H1 (cell line): Measurements from ENCODE around the gene FAAP100. TPM values are rescaled to one million over a fixed set of nuclear protein-coding genes. Genes with fewer than 3 reads are reported as not detected.

Experiments
- CTCF ChIA-PET: fragments of 300-600 bp; sonication (Branson Sonifier 250); formaldehyde crosslinking; loops from one replicate; lab custom pipeline; 2021; ENCODE audit not compliant: partially characterized antibody; lab: Charles Lee
- POLR2A ChIA-PET: fragments of 300-600 bp; sonication (Branson Sonifier 250); formaldehyde crosslinking; loops from one replicate; lab custom pipeline; 2021; ENCODE audit warnings: inconsistent platforms; ENCODE audit not compliant: partially characterized antibody; lab: Charles Lee
- DNase-seq, 2 experiments: peaks; one replicate each; pipeline versions ENCODE4 v3.0.0 to v3.0.0-alpha.2; 2010 to 2022; ENCODE audit warnings: low spot score in 2 of 2, low read depth in 1 of 2, mixed read lengths in 1 of 2
- FAIRE-seq: peaks from 2 replicates; lab custom pipeline; 2011; peaks lifted over from hg19 to GRCh38; lab: Jason Lieb, UNC
- H2AFZ ChIP-seq: 2 replicates; pipeline ENCODE4 v1.8.1; 2012; ENCODE audit warnings: low read length, inconsistent platforms
- H2AK5ac ChIP-seq: 2 replicates; pipeline ENCODE4 v1.6.1; 2013; ENCODE audit warnings: low read depth, low read length
- H2BK120ac ChIP-seq: replicated peaks from 2 replicates; pipeline ENCODE3; 2013; ENCODE audit warnings: low read depth, low read length, inconsistent platforms
- H2BK12ac ChIP-seq: 2 replicates; pipeline ENCODE4 v1.6.1; 2013; ENCODE audit warnings: low read depth, low read length
- H2BK15ac ChIP-seq: 2 replicates; pipeline ENCODE4 v1.6.1; 2013; ENCODE audit warnings: low read length
- H2BK20ac ChIP-seq: 2 replicates; pipeline ENCODE4 v1.6.1; 2013; ENCODE audit warnings: low read length
- H2BK5ac ChIP-seq: 2 replicates; pipeline ENCODE4 v1.6.1; 2013; ENCODE audit warnings: low read depth, low read length
- H3K14ac ChIP-seq: 2 replicates; pipeline ENCODE4 v1.6.1; 2013; ENCODE audit warnings: inconsistent platforms; ENCODE audit not compliant: insufficient read length
- H3K18ac ChIP-seq: 2 replicates; pipeline ENCODE4 v1.6.1; 2013; ENCODE audit warnings: low read length; ENCODE audit errors: extremely low read depth
- H3K23ac ChIP-seq: 2 replicates; pipeline ENCODE4 v1.6.1; 2013; ENCODE audit warnings: inconsistent platforms; ENCODE audit not compliant: insufficient read length
- H3K23me2 ChIP-seq: 2 replicates; pipeline ENCODE4 v1.6.1; 2013; ENCODE audit warnings: low read depth, low read length
- H3K27ac ChIP-seq: 2 replicates; pipeline ENCODE4 v1.6.1; 2011; ENCODE audit warnings: low read depth, low read length, inconsistent platforms
- H3K27me3 ChIP-seq, 4 experiments: replicated peaks in 1 of 4; 1 replicate in 1 of 4; 2 replicates in 3 of 4; pipeline versions ENCODE4 v1.6.1 to v1.8.1; 2011 to 2013; ENCODE audit warnings: low read length in 3 of 4, mild to moderate bottlenecking in 3 of 4, inconsistent platforms in 2 of 4, mixed read lengths in 2 of 4, moderate library complexity in 1 of 4; ENCODE audit not compliant: control insufficient read depth in 3 of 4, insufficient read depth in 3 of 4; ENCODE audit errors: extremely low read depth in 1 of 4
- H3K36me3 ChIP-seq, 4 experiments: 2 replicates each; pipeline versions ENCODE4 v1.6.1 to v1.8.1; 2011 to 2013; ENCODE audit warnings: mild to moderate bottlenecking in 4 of 4, low read length in 3 of 4, moderate library complexity in 2 of 4, control low read depth in 1 of 4, inconsistent platforms in 1 of 4; ENCODE audit not compliant: insufficient read depth in 4 of 4, control insufficient read depth in 2 of 4
- H3K4ac ChIP-seq: replicated peaks from 2 replicates; pipeline ENCODE3; 2013; ENCODE audit warnings: low read length, low read depth, mixed read lengths, inconsistent platforms; ENCODE audit not compliant: insufficient read length
- H3K4me1 ChIP-seq, 4 experiments: replicated peaks in 1 of 4; 1 replicate in 1 of 4; 2 replicates in 3 of 4; pipeline versions ENCODE4 v1.6.1 to v1.8.1; 2011 to 2013; ENCODE audit warnings: low read length in 3 of 4, inconsistent platforms in 2 of 4, mixed read lengths in 1 of 4; ENCODE audit not compliant: insufficient read depth in 4 of 4, control insufficient read depth in 3 of 4
- H3K4me2 ChIP-seq, 2 experiments: 2 replicates each; pipeline versions ENCODE4 v1.6.1 to v1.8.1; 2011 to 2013; ENCODE audit warnings: low read depth in 2 of 2, low read length in 2 of 2, control low read depth in 1 of 2, inconsistent platforms in 1 of 2, mild to moderate bottlenecking in 1 of 2; ENCODE audit not compliant: insufficient read depth in 1 of 2
- H3K4me3 ChIP-seq, 4 experiments: fragments of 200-600, 300-600 bp in 1 of 4; sonication (generic), shearing (Covaris generic), sonication (Bioruptor Twin) in 1 of 4; 2 replicates each; pipeline versions ENCODE4 v1.5.1 to v1.8.1; 2011 to 2016; ENCODE audit warnings: low read length in 4 of 4, low read depth in 3 of 4, control low read depth in 2 of 4, inconsistent platforms in 2 of 4, mild to moderate bottlenecking in 2 of 4, mixed read lengths in 1 of 4, moderate library complexity in 1 of 4; ENCODE audit not compliant: insufficient read depth in 2 of 4; ENCODE audit errors: extremely low read depth in 1 of 4
- H3K56ac ChIP-seq: replicated peaks from 2 replicates; pipeline ENCODE3; 2013; ENCODE audit warnings: low read depth, mild to moderate bottlenecking, mixed read lengths, low read length, inconsistent platforms; ENCODE audit not compliant: insufficient read length
- H3K79me1 ChIP-seq: 2 replicates; pipeline ENCODE4 v1.6.1; 2013; ENCODE audit warnings: low read depth, low read length, control low read depth
- H3K79me2 ChIP-seq, 2 experiments: 2 replicates each; pipeline versions ENCODE4 v1.6.1 to v1.8.1; 2012 to 2013; ENCODE audit warnings: low read length in 2 of 2, mild to moderate bottlenecking in 2 of 2, inconsistent platforms in 1 of 2; ENCODE audit not compliant: insufficient read depth in 2 of 2, control insufficient read depth in 1 of 2
- H3K9ac ChIP-seq, 4 experiments: replicated peaks in 1 of 4; 1 replicate in 1 of 4; 2 replicates in 3 of 4; pipeline versions ENCODE4 v1.6.1 to v1.8.1; 2011 to 2013; ENCODE audit warnings: low read depth in 3 of 4, low read length in 3 of 4, control low read depth in 2 of 4, mild to moderate bottlenecking in 2 of 4, moderate library complexity in 2 of 4, inconsistent platforms in 1 of 4; ENCODE audit errors: extremely low read depth in 1 of 4
- H3K9me3 ChIP-seq, 2 experiments: 2 replicates each; pipeline versions ENCODE4 v1.6.1 to v1.8.1; 2012 to 2013; ENCODE audit warnings: mild to moderate bottlenecking in 2 of 2, moderate library complexity in 2 of 2, control low read depth in 1 of 2, inconsistent platforms in 1 of 2, low read depth in 1 of 2, low read length in 1 of 2, mixed read lengths in 1 of 2; ENCODE audit not compliant: insufficient read depth in 2 of 2
- H4K20me1 ChIP-seq, 2 experiments: replicated peaks in 1 of 2; 2 replicates each; pipeline versions ENCODE3 to v1.8.1; 2011 to 2013; ENCODE audit warnings: inconsistent platforms in 2 of 2, low read length in 2 of 2, mild to moderate bottlenecking in 1 of 2; ENCODE audit not compliant: insufficient read depth in 2 of 2, control insufficient read depth in 1 of 2
- H4K5ac ChIP-seq: 2 replicates; pipeline ENCODE4 v1.6.1; 2013; ENCODE audit warnings: low read length, low read depth, mixed read lengths, inconsistent platforms; ENCODE audit not compliant: insufficient read length
- H4K8ac ChIP-seq: 2 replicates; pipeline ENCODE4 v1.8.0; 2013; ENCODE audit warnings: mild to moderate bottlenecking, moderate library complexity, low read length, inconsistent platforms; ENCODE audit not compliant: insufficient read depth; ENCODE audit errors: extremely low read depth
- H4K91ac ChIP-seq: replicated peaks from 2 replicates; pipeline ENCODE3; 2013; ENCODE audit warnings: low read length, mixed read lengths, inconsistent platforms; ENCODE audit not compliant: insufficient read length
- EP300 ChIP-seq, 2 experiments: IDR thresholded peaks; 1 replicate in 1 of 2; 2 replicates in 1 of 2; pipeline ENCODE4 v1.6.1; 2011 to 2012; ENCODE audit warnings: low read depth in 2 of 2, low read length in 2 of 2, mild to moderate bottlenecking in 2 of 2, borderline replicate concordance in 1 of 2, inconsistent platforms in 1 of 2, moderate library complexity in 1 of 2
- RAD21 ChIP-seq, 2 experiments: IDR thresholded peaks in 1 of 2; conservative IDR thresholded peaks in 1 of 2; 2 replicates each; pipeline ENCODE4 v1.6.1; 2011; ENCODE audit warnings: low read depth in 2 of 2, low read length in 2 of 2, improper control_type of control experiment in 1 of 2, inconsistent platforms in 1 of 2, mild to moderate bottlenecking in 1 of 2, moderate library complexity in 1 of 2
- SAP30 ChIP-seq: fragments of 300-600 bp; sonication (generic); IDR thresholded peaks from 2 replicates; pipeline ENCODE4 v1.7.1; 2012; ENCODE audit warnings: low read length, moderate library complexity, mild to moderate bottlenecking, inconsistent platforms; ENCODE audit not compliant: insufficient read depth, insufficient replicate concordance
- SIRT6 ChIP-seq: IDR thresholded peaks from one replicate; pipeline ENCODE4 v1.7.1; 2012; ENCODE audit warnings: low read length, inconsistent platforms
- SIX5 ChIP-seq: IDR thresholded peaks from 2 replicates; pipeline ENCODE4 v1.6.1; 2011; ENCODE audit warnings: mild to moderate bottlenecking, low read depth, low read length
- SRF ChIP-seq: IDR thresholded peaks from 2 replicates; pipeline ENCODE4 v1.6.1; 2011; ENCODE audit warnings: mild to moderate bottlenecking, low read depth, low read length, moderate library complexity
- WGBS, 2 experiments: shearing (Covaris generic) in 1 of 2; methylation state at CpG; one replicate each; pipeline versions ENCODE4 v1.1.6 to v1.1.7; 2013 to 2015; ENCODE audit warnings: low lambda C conversion rate in 2 of 2, mixed read lengths in 2 of 2, inconsistent platforms in 1 of 2, low coverage in 1 of 2, missing lambda C conversion rate in 1 of 2; ENCODE audit not compliant: insufficient replicate concordance in 2 of 2, insufficient coverage in 1 of 2, insufficient read length in 1 of 2; ENCODE audit errors: extremely low coverage in 1 of 2, missing lambda C conversion rate in 1 of 2; 5-methylcytosine and 5-hydroxymethylcytosine counted together
- polyA plus RNA-seq, 7 experiments: library from polyadenylated mRNA; depleted of rRNA in 3 of 7; stranded (reverse) in 5 of 7; unstranded in 2 of 7; fragments of >200 nt in 5 of 7; fragments of 200-250 nt in 2 of 7; gene quantifications; 1 replicate in 5 of 7; 2 replicates in 1 of 7; 4 replicates in 1 of 7; pipeline versions ENCODE4 v1.2.1 to v1.2.3, GENCODE V29; 2011 to 2013; ENCODE audit warnings: missing spikeins in 2 of 7, mixed read lengths in 2 of 7
- total RNA-seq: library from RNA; stranded (reverse); fragmentation: NEBNext Ultra II Directional; extraction: Animal tissue kit (Norgen Biotek cat#: 25700); gene quantifications from 2 replicates; pipeline ENCODE4 v1.2.1, GENCODE V29; 2021

The FAAP100 gene
- total and polyA plus RNA-seq, 2 of the 8 experiments (the other 6 are each of a cell fraction or from before 2014, with no cell fraction given), result 23.2 to 41.8 TPM

DNA sequence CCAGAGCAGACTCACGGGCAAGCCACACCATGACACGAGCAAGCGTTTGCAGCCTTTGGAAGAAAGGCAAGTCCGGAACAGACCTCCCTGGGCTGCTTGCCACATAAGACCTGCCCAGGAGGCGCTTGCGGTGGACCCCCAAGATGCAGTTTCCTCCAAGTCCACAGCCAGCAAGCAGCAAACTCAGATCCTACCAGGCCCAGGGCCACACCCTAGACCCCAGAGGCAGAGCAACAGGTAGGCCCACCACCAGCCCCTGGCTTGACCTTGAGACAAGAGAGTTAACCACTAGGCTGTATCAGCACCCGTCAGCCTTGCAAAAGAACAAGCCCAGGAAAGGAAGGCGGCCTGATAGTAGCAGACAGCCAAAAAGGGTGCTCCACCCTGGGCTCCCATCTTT lies 2.3 kb downstream of the FAAP100 start:
- H2BK12ac ChIP-seq, result no peak overlapping the region
- H2AK5ac ChIP-seq, result no peak overlapping the region
- POLR2A ChIA-PET, result interaction anchor here (1.9 to 5.0 kb wide), 2 partner anchors 9 to 12 kb away, joined by 4 to 50 read pairs; no protein-coding TSS in a partner anchor
- peaks cover 4% of the 10 kb centered on the region; the same call in 1 of the 2 replicates for H3K79me1 ChIP-seq
- H2BK20ac ChIP-seq, result no peak overlapping the region
- no peak overlapping the region for H3K27ac ChIP-seq
- no peak overlapping the region for H2AFZ ChIP-seq
- no peak overlapping the region for H3K14ac ChIP-seq
- 92% methylated on average over 8 of the region's 8 CpGs; no CpG with 5 or more reads in 1 of the 2 experiments for WGBS, 2 experiments
- H3K4me3 ChIP-seq, result no peak overlapping the region
- H3K23ac ChIP-seq, result no peak overlapping the region
- no peak overlapping the region for H2BK15ac ChIP-seq
- DNase-seq (no peak), FAIRE-seq (no peak)
- H3K9ac ChIP-seq, result no peak overlapping the region
- peaks cover 3 to 17% (median 8%) of the 10 kb centered on the region in 4 experiments for H3K4me1 ChIP-seq
- H4K91ac ChIP-seq, result no peak overlapping the region
- no peak overlapping the region for H3K56ac ChIP-seq
- H4K20me1 ChIP-seq, result peaks cover 0 to 28% of the 10 kb centered on the region in 2 experiments
- H3K4me2 ChIP-seq, result no peak overlapping the region
- H3K9me3 ChIP-seq, result no peaks in the 10 kb centered on the region
- no peak overlapping the region for H4K5ac ChIP-seq
- H3K36me3 ChIP-seq, result peaks cover 0 to 27% (median 19%) of the 10 kb centered on the region in 4 experiments; a peak in 7 of 8 replicates
- H3K23me2 ChIP-seq, result peaks cover 9% of the 10 kb centered on the region; the same call in 1 of the 2 replicates
- no peak overlapping the region for H3K18ac ChIP-seq
- H3K79me2 ChIP-seq, result peaks cover 0 to 10% of the 10 kb centered on the region in 2 experiments; a peak in 1 of 4 replicates
- no peak overlapping the region for H3K4ac ChIP-seq
- H3K27me3 ChIP-seq, result no peaks in the 10 kb centered on the region
- CTCF ChIA-PET, result interaction anchor here (1.7 to 2.8 kb wide), 2 partner anchors 11 to 109 kb away, joined by 4 to 8 read pairs; no protein-coding TSS in a partner anchor
- TF ChIP-seq SIRT6, result no peak
- no peak for TF ChIP-seq EP300 (IDR thresholded peaks at IDR 0.05; ENCODE audit: borderline replicate concordance in 1 of 2, low read depth in 2 of 2, low read length in 2 of 2)
- no peak for TF ChIP-seq SAP30
- no peak for TF ChIP-seq SIX5
- TF ChIP-seq SRF, result no peak
- no peak for TF ChIP-seq RAD21 (IDR thresholded peaks at IDR 0.05 in 1 of 2, conservative IDR thresholded peaks at IDR 0.05 in 1 of 2; ENCODE audit: low read depth in 2 of 2, low read length in 2 of 2)
- no peak overlapping the region for H2BK5ac ChIP-seq
- no peak overlapping the region for H4K8ac ChIP-seq
- H2BK120ac ChIP-seq, result no peak overlapping the region
